Fibroblast of peridontal ligament (primary cell): ENCODE data around the gene TENM3.

Source experiments
- DNase-seq: peaks from one replicate; pipeline ENCODE4 v3.0.0-alpha.2; 2010; ENCODE audit errors: extremely low read depth

The TENM3 gene

DNA sequence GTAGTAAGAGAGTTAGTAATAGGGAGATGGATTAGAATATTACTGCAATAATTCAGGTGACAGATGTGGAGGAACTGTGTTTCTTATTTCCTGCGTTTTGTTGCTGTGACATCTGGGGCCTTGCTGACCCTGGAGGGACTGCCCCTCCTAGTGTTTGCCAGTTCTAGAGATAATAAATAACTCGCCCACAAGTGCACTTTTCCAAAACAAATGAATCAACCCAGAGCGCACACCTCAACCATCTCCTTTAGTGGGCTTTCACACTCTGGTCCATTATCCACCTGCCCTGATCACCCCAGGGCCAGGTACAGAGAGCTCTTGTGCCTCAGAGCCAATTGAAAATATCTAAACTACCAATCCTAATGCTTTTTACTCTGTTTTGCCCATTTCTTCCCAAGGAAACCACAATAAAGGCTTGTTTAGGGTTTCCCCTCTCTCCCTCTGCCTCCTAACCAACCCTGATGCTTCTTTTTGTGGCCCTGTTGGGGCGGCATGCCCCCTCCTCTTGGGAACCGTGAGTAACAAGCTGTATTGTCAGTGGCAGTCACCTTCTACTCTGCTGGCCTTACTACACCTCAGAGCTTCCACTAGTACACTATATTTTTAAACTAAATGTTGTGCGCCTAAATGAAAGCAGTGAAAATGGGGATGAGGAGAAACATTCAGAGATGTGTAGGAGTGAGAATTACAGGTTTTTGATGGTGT is 270.5 kb downstream of the TENM3 start:
- no peak for DNase-seq

DNA sequence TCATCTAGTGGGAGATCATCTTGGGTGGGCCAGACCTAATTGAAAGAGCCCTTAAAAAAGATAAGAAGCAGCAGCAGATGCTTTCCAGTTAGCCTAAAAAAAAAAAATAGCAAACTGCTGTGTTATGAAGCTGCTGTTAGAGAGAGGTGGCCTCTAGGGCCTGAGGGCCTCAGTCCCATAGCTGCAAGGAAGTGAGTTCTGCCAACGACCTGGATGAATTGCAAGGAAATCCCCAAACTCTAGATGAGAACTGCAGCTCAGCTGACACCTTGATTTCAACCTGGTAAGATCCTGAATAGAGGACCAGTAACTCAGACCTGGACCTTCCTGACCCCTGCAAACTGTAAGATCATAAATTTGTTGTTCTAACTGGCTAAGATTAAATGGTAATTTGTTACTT is 275.2 kb downstream of the TENM3 start:
- no peak for DNase-seq

DNA sequence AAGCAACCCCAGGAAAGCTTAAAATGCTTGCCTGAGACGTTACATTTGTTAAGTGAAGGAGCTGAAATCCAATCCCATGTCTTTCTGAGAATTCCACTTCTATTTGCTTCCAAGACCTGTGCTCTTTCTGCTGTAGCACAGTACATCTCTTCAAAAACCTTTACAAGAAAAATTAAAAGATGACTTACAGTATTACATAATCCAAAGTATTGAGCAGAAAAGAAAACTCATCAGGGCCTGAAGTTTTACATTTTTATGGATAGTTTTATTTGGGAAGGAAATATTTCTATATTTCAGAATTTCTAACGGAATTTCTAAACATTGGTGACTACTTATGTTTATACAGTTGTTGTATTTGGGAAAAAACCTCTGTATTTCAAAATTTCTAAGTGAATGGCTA is 276.3 kb downstream of the TENM3 start:
- no peak for DNase-seq

DNA sequence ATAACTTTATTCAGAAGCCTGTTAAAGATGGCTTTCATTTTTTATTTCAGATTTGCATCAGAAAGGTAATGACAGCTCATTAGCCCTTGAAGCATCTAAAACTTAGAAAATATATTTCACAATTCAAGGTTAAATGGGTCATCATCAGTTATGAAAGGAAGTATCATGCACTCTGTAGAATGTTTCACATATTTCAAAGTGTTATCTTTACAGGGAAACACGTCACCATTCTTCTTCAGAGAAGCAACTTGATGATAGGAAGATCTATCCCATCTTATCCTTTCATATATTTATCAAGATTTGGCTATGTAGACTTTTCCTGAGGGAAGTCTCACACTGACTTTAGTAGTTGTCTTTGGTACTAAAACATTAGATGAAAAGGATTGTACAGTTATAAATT is 277.8 kb downstream of the TENM3 start:
- no peak for DNase-seq

DNA sequence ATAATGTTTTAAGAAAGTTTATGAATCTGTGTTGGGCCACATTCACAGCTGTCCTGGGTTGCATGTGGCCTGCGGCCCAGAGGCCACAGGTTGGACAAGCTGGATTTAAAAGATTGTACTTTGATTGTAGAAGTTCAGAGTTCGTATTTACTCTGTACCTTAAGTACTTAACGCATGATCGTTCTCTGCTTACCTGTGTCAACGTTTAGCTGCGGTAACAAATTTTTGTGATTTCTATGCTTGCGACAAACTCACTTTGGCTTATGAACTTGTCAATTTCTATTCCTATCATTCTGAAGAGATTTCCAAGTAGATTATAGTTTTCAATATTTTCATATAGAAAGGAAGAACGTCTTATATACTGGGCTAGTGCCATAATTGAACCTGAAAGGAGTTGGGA is 285.6 kb downstream of the TENM3 start:
- DNase-seq = no peak

DNA sequence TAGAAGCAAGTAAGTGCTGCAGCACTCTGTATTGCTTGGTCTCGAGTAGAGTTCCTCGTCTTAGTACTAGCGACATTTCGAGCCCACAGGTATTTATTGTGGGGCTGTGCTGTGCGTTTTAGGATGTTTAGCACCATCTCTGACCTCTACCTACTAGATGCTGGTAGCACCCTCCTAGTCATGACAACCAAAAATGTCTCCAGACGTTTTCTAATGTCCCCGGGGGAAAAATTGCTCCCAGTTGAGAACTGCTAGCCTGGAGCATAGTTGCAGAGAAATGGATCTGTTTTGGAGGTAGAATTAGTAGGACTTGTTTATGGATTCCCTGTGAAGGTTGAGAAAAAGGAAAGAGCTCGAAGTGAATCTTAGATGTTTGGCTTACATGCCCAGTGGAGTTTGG is 287.2 kb downstream of the TENM3 start:
- no peak for DNase-seq

DNA sequence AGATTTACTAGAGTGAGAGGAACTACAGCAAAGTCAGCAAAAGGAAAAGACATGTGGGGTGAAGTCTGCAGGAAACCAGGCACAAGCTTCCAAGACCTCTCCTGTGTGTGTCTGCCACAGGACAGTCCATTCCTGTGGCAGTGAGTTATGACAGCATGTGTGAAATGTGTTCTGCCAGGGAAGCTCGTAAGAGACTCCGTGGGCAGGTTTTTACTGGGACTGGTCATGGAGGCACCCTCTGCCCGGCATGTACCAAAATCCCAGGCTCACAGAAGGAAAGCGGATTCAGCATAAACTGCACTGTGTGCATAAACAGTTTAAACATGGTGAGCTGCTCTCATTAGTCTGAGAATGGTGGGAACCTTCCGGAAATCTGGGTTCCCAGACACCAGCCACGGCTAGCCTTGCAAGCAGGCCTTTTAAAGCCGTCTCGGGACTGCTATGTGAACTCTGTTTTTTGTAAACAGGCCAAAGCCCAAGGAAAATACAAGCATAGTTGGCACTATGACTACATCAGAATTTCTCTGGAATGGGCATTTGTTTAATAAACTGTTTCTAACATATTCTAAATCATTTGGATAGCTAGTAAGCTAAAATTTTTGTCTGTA is 288.5 kb downstream of the TENM3 start:
- DNase-seq = peak; percentile 66

DNA sequence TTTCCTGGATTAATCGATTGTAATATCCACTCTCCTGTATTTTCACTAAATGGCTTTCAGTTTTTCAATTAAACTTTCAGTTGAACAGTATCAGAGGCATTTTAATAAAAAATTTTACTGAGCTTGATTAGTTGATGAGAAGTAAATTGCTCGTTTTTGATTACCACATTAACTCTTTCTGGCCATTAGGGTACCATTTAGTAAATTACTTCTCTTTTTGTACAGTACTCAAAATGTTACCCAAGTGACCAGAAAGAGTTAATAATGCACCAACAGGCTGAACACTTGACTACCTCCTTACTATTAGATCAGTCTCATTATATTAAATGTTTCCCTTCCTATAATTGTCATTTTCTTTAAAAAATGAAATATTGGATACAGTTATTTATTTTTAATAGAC is 289.2 kb downstream of the TENM3 start:
- no peak for DNase-seq

DNA sequence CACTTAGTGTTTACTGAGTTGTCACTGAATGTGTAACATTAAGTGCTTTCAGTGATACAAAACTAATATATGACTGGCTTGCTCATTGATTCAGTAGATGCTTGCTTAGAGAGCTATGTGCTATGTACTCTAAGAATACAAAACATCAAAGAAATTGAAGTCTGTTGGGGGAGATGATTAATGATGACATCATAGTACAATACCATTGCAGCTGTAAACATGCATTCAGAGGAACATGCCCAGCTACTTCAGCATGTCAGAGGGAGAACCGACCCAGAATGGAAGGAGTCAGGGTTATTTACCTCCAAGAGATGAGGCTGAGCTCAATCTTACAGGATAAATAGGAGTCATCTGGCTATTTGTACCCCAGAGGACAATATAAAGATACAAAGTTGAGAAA is 290.8 kb downstream of the TENM3 start:
- DNase-seq = peak; percentile 71

DNA sequence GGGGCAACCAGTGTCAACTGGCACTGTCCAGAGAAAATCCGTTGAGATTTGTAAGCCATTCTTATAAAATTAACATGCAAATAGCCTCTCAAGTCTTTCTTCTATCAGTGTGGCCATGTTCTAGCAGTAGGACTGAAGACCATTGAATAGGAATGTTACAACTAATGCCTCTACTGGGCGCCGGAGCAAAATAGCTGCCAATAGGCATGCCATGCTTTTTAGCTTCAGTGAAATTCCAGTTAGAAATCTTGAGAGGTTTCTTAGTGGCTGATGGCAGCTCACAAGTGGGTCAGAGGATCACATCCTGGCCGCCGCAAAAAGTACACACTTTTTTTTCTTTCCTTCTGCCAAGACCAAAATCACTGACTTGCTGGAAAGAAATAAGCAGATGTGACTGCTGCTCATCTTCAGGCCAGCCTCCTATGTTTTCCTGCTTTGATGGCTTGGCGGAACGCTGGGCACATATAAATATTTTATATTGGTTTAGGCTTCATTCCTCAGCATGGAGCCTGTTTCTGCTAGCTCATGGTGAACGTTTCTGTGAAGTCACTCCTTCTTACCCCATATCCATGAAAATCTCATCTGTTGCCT is 293.1 kb downstream of the TENM3 start:
- DNase-seq = no peak

DNA sequence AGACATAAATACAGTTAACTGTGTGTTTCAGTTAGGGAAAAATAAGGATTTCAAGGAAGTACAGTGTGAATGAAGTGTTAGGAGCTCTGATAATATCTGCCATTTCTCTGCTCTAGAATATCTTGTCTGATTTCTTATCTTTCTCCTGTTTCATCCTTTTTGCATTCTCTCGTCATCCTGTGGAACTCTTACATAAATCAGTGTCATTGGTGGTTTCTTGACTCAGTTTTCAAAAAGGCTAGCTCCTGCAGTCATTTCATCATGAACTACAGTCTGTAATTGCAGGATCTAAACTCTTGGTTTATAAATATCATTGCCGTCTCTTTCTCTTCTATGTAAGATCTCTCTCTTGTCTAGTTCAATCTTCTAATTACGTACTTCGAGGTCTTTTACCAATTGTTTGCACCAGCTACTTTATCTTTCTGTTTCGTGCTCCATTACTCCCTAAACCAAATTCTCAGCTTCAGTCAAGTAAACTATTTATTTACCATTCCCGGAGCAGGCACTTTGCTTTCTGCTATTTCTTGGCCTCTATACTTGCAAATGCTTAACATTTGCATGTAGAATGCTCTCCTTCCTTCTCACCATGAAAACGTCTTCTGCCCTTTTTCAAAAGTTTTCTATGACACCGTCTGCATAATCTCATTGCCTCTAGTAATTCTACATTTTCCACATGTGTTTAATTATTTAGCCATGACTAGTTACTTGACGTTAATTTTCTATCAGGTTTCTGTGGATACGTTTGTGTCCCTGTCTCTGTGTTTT is 294.0 kb downstream of the TENM3 start:
- DNase-seq = no peak

DNA sequence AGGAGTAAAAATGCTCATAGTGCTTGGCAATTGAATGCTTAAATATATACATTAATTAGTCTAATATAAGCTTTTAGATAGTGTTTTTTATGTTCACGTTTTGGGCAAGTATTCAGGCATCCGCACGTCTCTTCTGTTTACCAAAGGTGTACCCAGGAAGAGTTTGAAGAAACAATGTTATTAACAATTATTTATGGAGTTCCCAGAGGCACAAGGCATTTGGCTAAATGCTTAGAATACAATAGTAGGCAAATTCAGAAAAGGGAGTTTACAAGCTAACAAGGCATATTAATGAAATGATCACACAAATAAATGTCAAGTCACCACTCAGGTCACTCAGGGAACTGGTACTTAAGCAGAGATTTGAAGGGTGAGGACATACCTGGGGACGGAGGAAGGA is 294.8 kb downstream of the TENM3 start:
- DNase-seq = no peak

DNA sequence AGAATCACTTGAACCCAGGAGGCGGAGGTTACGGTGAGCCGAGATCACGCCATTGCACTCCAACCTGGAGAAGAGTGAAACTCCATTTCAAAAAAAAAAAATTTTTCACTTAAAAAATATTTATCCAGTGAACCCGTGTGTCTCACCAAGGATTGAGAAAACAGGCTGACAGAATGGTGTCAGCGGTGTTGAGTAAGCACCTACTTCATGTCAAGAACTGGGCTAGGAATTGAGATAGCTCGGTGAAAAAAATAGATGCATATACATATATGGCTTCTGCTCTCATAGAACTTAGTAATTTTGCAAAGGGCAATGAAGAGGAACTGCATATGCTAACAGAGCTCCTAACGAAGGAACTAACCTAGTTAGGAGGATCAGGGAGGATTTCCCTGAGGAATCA is 297.3 kb downstream of the TENM3 start:
- no peak for DNase-seq

DNA sequence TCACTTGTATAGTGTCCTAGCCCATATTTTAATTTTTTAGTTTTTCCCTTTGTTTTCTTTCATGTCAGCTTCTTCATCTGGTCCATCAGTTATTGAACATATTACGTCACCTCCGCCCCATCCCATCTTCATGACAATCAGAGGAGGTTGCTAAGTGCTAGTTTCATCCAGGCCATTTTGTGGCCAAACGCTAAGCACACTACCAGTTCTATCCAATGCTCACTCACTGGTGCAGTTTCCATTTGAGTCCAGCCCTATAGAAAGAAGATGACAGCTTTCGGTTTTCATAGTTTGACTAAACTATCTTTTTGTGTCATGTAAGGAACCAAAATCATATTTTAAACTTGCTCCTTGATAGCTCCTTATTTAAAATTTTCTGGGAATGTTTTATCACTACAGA is 304.2 kb downstream of the TENM3 start:
- DNase-seq = no peak

DNA sequence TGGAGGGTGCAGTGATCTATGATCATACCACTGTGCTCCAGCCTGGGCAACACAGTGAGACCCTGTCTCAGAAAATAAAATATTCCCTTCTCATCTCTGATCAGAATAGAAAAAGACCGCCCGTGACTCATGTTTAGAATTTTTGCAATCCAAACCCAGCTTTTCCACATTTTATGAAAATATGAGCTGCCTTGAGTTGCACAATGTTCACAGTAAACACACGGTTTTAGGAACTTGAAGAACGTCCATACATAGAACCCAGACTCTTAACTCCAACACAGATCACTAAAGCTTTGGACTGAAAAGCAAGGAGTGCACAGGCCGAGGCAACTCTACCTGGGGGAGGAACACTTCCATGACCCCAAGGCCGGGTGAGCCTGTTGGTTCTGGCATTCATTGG is 305.0 kb downstream of the TENM3 start:
- DNase-seq = peak; percentile 46

DNA sequence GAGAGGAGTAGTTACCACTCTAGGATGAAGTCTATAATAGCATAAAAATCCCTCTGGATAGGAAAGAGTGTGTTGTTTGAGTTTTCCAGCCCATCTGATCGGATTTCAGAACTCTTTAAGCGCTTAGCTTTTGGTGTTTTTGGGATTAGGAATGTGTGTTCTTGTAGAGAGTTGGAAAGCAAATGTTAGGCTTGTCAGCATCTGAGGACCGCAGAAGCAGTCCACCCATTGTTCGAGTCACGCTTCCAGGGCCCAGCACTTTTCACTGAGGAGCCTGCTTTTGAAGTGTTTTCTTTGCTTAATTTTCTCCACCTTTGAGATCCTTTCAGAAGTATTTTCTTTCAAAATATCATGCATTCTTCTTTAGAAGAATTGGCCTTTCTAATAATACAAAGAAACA is 306.2 kb downstream of the TENM3 start:
- no peak for DNase-seq

DNA sequence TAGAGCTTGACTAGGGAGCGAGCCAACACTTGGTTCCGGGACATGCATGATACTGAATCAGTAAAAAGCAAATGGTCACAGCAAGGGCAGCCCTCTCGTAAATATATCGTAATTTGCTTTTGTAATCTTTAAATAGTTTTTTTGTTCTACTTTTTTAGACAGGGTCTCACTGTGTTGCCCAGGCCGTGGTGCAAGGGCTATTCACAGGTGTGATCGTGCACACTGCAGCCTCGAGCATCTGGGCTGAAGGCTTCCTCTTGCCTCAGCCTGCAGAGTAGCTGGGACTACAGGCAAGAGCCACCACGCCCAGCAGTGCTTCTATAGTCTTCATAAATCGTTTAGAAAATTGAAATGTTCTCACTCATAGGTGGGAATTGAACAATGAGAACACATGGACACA is 309.7 kb downstream of the TENM3 start:
- no peak for DNase-seq

DNA sequence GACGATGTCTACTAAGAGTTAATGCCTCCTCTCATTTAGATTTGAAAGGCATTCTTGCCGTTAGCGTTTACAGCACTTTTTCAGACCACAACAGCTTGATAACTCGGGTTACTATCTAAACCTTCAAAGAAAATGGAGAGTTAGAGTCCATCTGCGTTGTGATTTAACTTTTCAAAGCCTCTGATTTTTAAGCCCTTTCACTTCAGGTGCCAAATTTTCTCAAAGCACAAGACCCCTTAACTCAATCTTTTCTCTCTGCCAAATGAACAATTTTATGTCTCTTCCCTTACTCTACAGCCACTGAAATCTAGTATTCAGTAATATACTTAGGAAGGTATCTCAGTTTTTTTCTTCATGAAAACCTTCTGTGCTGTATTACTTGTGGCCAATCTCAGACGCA is 310.5 kb downstream of the TENM3 start:
- peak; percentile 29 for DNase-seq

DNA sequence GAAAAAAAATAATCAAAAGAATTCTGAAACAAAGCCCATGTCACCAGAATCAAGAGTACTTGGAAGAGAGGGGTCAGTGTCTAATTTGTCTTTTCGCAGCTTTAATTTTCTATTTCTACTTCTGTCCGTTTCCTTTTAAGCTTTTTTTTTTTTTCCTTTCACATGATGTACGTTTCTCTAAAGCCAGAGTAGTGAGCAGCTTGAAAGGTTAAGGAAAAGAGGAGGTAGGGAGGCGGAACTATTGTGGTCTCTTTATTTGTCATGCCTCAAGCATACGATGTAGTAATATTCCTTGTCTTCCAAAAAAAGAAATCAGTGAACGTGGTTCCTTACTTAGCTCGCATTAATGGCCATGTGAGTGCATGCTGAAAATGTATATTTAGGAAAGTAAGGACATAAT is 311.5 kb downstream of the TENM3 start:
- DNase-seq = peak; percentile 65

DNA sequence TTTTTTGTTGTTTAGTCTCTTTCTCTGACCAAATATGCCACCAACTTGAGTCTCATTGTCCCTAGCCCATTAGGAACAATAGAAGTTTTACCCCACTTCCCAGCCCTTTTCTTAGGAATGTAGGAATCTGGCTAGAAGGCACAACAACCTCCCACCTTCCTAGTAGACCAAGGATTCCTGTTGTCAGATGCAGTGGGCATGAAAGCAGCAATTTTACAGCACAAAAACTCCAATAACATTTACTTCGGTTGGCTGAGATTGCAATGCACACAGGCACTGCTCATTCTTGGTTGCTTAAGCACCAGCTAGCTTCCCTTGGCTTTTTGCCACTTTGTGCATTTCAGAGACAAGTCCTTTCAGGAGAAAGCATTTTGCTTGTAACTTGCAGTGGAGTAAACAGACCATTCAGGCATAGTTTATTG is 312.8 kb downstream of the TENM3 start:
- peak; percentile 93 for DNase-seq

DNA sequence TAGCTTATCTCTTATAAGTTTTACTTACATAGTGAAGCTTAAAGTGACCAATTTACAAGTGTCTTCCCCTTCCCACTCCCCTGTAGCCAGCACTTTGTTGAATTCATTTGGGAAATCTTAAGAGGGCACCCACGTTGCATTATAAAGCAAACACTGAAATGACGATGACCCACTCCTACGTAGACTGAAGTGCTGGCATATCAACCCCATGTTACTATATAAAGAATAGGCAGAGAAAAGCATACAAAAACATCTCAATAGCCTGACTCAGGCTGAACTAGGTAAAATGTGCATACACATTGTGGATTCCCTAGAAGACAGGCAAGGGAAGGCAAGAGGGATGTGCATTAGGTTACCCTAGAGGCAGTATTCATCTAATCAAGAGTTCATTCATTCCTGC is 313.4 kb downstream of the TENM3 start:
- DNase-seq = peak; percentile 52

DNA sequence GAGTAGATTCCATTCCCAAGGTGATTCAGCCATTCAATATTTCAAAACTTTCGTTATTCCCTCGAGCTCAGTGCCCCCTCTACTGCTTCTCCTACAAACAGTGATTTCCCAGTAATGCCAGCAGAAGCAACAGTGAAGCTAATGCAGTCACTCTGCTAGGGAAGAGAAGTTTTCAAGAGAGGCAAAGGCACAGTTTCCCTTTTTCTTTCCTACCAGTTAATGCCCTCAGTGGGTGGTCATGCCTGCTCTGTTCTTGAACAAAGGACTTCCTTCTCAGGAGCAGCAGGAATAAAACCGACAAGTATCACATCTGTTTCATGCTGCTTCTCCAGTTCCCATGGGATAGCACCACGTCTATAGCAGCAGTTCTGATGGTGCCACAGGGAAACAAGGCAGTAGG is 317.2 kb downstream of the TENM3 start:
- peak; percentile 31 for DNase-seq

DNA sequence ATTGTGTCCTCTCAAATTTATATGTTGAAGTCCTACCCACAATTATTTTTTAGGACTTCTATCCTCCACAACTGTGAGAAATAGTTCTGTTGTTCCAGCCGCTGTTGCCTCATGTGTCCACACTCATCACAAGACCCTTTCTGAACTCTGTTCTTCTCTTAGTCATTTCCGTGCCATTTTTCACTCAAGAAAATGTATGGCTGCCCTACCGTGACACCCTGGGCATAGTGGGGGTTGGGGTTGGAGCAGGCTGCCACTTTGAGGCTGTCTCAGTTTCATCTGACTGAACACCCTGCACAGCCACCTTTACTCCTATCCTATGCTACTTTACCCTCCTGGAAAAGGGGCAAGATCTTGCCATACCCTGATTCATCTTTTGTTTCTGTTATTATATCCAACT is 319.1 kb downstream of the TENM3 start:
- DNase-seq = no peak
